Smooth muscle cell of the pulmonary artery (primary cell): ENCODE data around the gene SGCG. TPM values are rescaled to one million over a fixed set of nuclear protein-coding genes. Genes with fewer than 3 reads are reported as not detected.

Experiments used
- total RNA-seq: library from RNA; depleted of rRNA; stranded (reverse); fragments of >200 nt; gene quantifications from 2 replicates; pipeline ENCODE4 v1.2.3, GENCODE V29; 2014

Gene SGCG
- total RNA-seq: 0.07 and 0.52 TPM in 2 replicates

GRCh38 chr13:23180711-23181110, at the start of gene SGCG:
TSS of gene SGCG (plus strand) at chr13:23180979. CDS start at chr13:23203695, 22,716 bp downstream.

